8988T (cell line): ENCODE results near the gene TNFAIP3.

ENCODE experiments used
- DNase-seq: peaks from one replicate; pipeline ENCODE4 v3.0.0; 2011

The TNFAIP3 gene

GRCh38 chr6:137927777-137928218, 60.7 kb downstream of the TNFAIP3 start:
- no peak for DNase-seq

- DNase-seq: no peak
Measured at GRCh38 chr6:137928286-137928685, 61.2 kb downstream of the TNFAIP3 start.

- DNase-seq: no peak
Measured at GRCh38 chr6:137931849-137932465, 64.9 kb downstream of the TNFAIP3 start.
